Upper lobe of right lung (tissue), 1 donor: ENCODE data around the gene FUT3. TPM values are rescaled to one million over a fixed set of nuclear protein-coding genes. Genes with fewer than 3 reads are reported as not detected.
"Not testable (repeated sequence)": the region's sequence is repeated elsewhere in the genome, so short reads cannot be mapped to it uniquely, and the experiment has no call there.

Experiments
- ATAC-seq: fragments of 200-7000 bp; cut with Tn5 transposase; one replicate; pipeline ENCODE4 v1.9.1; 2020; ENCODE audit warnings: mild to moderate bottlenecking, moderate library complexity
- DNase-seq: peaks from one replicate; pipeline ENCODE4 v3.0.0-alpha.2; 2020
- H3K27ac ChIP-seq: fragments of 200-600 bp; one replicate; pipeline ENCODE4 v1.8.0; 2022
- H3K27me3 ChIP-seq: fragments of 200-600 bp; one replicate; pipeline ENCODE4 v1.8.0; 2022; ENCODE audit warnings: mild to moderate bottlenecking
- H3K36me3 ChIP-seq: fragments of 200-600 bp; one replicate; pipeline ENCODE4 v1.8.0; 2022
- H3K4me1 ChIP-seq: fragments of 200-600 bp; one replicate; pipeline ENCODE4 v1.8.0; 2022
- H3K4me3 ChIP-seq: fragments of 200-600 bp; one replicate; pipeline ENCODE4 v1.8.0; 2022; ENCODE audit warnings: mild to moderate bottlenecking
- H3K9me3 ChIP-seq: fragments of 200-600 bp; one replicate; pipeline ENCODE4 v1.8.0; 2022
- intact Hi-C: fragments of 100-400 bp; cut with DNase I; formaldehyde crosslinking; loops from one replicate; pipeline ENCODE4 v1.11.0; 2022
- total RNA-seq: library from RNA; stranded (reverse); fragmentation: NEBNext Ultra II Directional; extraction: Animal tissue kit (Norgen Biotek cat#: 25700); gene quantifications from one replicate; pipeline ENCODE4 v1.2.1, GENCODE V29; 2021
- TF ChIP-seq, protein P1 (sequence below): fragments of 200-600 bp; IDR thresholded peaks from one replicate; pipeline ENCODE4 v1.8.0; 2022; ENCODE audit warnings: antibody characterized with exemption
- donor health status: DM: no; HTN: yes; CAD: no; lungs with severe emphysema.

The FUT3 gene
- total RNA-seq, 1 donor from 2014 or later = 17.3 TPM

DNA sequence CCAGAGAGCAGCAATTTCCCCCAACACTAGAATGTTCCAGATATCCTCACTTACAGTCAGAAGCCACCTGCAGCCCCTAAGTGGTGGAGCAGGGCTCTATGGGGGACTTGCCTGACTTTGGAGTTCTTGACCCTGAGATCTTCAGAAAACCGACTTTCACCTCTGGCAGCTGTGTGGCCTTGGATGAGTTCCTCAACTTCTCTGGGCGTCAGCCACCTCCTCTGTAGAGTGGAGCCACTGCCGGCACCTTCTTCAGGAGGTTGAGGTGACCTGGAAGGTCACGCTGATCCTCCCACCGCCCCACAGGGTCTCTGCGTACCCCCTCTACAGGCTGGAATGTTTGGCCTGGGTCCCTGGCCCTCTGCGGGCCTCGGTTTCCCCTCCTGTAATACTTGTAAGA lies 26.2 kb upstream of the FUT3 start:
- intact Hi-C loops = no loop called here
- no peaks in the 10 kb centered on the region for H3K36me3 ChIP-seq
- H3K27me3 ChIP-seq = no peaks in the 10 kb centered on the region
- peaks cover 14% of the 10 kb centered on the region for H3K4me1 ChIP-seq
- no peak overlapping the region for H3K27ac ChIP-seq
- TF ChIP-seq, protein P1, sequence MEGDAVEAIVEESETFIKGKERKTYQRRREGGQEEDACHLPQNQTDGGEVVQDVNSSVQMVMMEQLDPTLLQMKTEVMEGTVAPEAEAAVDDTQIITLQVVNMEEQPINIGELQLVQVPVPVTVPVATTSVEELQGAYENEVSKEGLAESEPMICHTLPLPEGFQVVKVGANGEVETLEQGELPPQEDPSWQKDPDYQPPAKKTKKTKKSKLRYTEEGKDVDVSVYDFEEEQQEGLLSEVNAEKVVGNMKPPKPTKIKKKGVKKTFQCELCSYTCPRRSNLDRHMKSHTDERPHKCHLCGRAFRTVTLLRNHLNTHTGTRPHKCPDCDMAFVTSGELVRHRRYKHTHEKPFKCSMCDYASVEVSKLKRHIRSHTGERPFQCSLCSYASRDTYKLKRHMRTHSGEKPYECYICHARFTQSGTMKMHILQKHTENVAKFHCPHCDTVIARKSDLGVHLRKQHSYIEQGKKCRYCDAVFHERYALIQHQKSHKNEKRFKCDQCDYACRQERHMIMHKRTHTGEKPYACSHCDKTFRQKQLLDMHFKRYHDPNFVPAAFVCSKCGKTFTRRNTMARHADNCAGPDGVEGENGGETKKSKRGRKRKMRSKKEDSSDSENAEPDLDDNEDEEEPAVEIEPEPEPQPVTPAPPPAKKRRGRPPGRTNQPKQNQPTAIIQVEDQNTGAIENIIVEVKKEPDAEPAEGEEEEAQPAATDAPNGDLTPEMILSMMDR = no peak
- no peak for ATAC-seq
- no peak for DNase-seq
- H3K9me3 ChIP-seq = no peaks in the 10 kb centered on the region
- no peak overlapping the region for H3K4me3 ChIP-seq

DNA sequence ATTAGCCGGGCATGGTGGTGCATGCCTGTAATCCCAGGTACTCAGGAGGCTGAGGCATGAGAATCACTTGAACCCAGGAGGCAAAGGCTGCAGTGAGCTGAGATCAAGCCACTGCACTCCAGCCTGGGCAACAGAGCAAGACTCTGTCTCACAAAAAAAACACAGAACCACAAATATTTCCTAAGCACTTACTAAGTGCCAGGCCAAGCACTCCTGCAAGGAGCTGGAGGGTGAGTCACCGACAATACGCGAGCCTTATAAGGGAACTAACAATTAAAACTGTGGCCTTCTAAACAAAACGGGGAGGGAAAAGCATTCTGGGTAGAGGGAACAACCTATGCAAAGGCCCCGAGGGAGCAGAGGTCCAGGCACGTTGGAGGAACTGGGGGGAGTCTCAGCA lies 23.2 kb upstream of the FUT3 start:
- H3K27me3 ChIP-seq, H3K27ac ChIP-seq, H3K4me3 ChIP-seq, intact Hi-C loops, H3K9me3 ChIP-seq, H3K36me3 ChIP-seq, DNase-seq, H3K4me1 ChIP-seq: not testable (repeated sequence)
- ATAC-seq = peak; percentile 45

DNA sequence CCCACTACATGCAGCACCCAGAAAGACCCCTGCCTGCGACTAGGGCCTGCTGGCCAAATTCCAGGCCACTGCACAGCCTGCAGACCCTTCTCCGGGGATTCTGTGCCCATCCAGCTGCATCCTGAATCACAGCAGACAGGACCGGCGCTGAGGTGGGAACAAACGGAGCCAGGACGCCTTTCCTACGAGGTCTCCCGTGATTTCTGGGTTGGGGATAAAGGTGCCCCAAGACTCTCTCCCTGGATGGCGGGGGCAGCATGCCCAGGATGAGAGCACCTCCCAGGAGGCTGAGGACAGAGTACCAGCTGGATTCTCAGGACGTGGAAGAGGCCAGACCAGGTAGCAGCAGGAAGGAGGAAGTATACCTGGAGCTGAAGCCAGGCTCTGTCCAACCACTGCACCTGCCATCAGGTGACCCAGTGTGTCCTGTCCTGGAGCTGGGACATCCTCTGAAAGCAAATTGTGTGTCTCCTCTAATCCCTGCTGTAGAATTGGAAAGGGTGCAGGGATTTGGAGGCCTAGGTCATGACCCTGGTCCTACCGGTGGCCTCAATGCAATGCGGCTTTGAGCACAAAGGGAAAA lies 22.5 kb upstream of the FUT3 start:
- DNase-seq = no peak
- H3K27ac ChIP-seq = no peak overlapping the region
- no peak for ATAC-seq
- no peak overlapping the region for H3K4me3 ChIP-seq
- no peaks in the 10 kb centered on the region for H3K9me3 ChIP-seq
- no peaks in the 10 kb centered on the region for H3K36me3 ChIP-seq
- intact Hi-C loops = no loop called here
- no peaks in the 10 kb centered on the region for H3K27me3 ChIP-seq
- TF ChIP-seq, protein P1 = no peak
- H3K4me1 ChIP-seq = no peaks in the 10 kb centered on the region

DNA sequence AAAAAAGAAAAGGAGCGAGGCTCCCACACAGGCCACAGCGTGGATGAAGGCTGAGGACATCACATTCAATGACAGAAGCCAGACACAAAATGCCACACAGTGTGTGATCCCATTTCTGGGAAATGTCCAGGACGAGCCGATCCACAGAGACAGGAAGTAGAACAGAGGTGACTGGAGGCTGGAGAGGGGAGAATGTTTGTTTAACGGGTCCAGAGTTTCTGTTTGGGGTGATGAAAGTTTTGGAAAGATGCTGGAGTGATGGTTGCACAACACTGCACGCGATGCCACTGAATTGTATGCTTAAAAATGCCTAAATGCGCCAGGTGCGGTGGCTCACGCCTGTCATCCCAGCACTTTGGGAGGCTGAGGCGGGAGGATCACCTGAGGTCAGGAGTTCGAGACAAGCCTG lies 19.7 kb upstream of the FUT3 start:
- H3K4me1 ChIP-seq = no peaks in the 10 kb centered on the region
- no peak overlapping the region for H3K4me3 ChIP-seq
- intact Hi-C loops = no loop called here
- ATAC-seq (no peak), DNase-seq (no peak)
- no peak overlapping the region for H3K27ac ChIP-seq
- H3K36me3 ChIP-seq = no peaks in the 10 kb centered on the region
- H3K27me3 ChIP-seq = no peaks in the 10 kb centered on the region
- TF ChIP-seq, protein P1 = no peak
- H3K9me3 ChIP-seq = no peaks in the 10 kb centered on the region

DNA sequence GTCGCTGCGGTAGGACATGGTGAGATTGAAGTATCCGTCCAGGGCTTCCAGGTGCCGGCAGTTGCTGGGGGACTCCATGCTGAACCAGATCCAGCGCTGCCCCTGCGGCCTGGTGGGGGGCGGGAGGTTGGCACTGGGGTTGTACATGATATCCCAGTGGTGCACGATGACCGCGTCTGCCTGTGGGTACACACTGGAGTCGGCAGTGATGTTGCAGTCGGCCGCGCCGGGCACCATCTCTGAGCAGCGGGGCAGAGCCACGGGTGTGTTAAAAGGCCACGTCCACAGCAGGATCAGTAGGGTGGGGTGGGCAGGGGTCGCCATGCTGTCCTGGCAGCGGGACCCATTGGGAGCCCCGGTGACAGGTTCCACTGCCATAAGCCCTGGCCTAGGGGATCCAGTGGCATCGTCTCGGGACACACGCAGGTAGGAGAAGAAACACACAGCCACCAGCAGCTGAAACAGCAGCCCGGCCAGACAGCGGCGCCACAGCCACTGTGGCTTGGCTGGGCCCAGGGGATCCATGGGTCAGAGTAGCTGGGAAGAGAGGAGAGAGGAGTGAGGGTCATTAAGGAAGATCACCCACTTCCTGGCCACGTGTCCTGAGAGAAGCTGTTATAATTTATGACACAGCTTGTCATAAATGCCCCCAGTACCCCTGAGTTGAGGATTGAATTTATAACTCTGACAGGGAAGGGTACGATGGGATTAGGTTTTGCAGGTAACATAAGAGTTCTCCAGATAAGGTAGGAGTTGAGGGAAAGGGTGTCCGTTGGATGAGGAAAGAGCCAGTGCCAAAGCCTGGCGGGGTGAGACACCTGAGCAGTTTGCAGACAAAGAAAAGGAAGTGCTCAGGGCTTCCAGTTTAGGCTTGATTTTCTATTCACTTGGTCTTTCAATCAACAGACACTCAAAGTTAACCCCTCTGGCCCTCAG lies 16.2 kb upstream of the FUT3 start:
- DNase-seq = no peak
- Histone ChIP-seq H3K4me1 (no peaks in the 10 kb centered on the region), H3K36me3 (no peaks in the 10 kb centered on the region), H3K27ac (no peak overlapping the region), H3K4me3 (no peak overlapping the region), H3K9me3 (no peaks in the 10 kb centered on the region), H3K27me3 (no peaks in the 10 kb centered on the region)
- TF ChIP-seq, protein P1 = no peak
- ATAC-seq = no peak
- intact Hi-C loops = no loop called here

DNA sequence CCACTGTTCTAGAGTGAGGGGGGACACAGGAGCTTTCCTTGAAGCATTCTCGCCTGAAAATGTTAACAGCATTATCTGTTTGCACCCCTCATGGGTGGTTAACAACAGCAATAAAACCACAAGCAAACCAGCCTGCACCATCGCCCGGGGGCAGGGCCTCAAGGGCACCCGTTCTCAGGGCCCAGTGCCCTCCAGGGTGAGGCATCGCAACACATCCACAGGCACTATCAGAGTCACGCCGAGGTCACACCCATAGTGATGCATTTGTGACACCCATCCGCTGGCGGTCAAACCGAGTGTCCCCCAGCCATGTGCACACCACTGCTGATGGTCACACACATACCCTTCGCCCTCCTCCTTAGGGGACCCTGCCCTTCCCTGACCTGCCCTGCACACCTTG lies 14.5 kb upstream of the FUT3 start:
- TF ChIP-seq, protein P1 = no peak
- H3K4me1 ChIP-seq = no peaks in the 10 kb centered on the region
- no peaks in the 10 kb centered on the region for H3K36me3 ChIP-seq
- no peaks in the 10 kb centered on the region for H3K27me3 ChIP-seq
- intact Hi-C loops = no loop called here
- no peak overlapping the region for H3K4me3 ChIP-seq
- no peak overlapping the region for H3K27ac ChIP-seq
- DNase-seq (no peak), ATAC-seq (no peak)
- H3K9me3 ChIP-seq = no peaks in the 10 kb centered on the region
